GM13976 (cell line): Measurements from ENCODE around the gene LRMDA.

Experiments used
- DNase-seq: peaks from one replicate; pipeline ENCODE4 v3.0.0; 2012; ENCODE audit warnings: low spot score
- in situ Hi-C: fragments of 300-500 bp; cut with MboI; formaldehyde crosslinking; loops from one replicate; pipeline ENCODE4 v1.12.0; 2022; ENCODE audit warnings: low sequenced_read_pairs, mixed read lengths, inconsistent platforms; ENCODE audit not compliant: unreplicated experiment
- TF ChIP-seq, protein P1 (sequence below): IDR thresholded peaks from 2 replicates; pipeline ENCODE4 v1.5.1; 2012; ENCODE audit warnings: borderline replicate concordance, mild to moderate bottlenecking; ENCODE audit not compliant: insufficient read depth; ENCODE audit errors: extremely low read depth, missing control alignments, control extremely low read depth

Gene LRMDA

DNA sequence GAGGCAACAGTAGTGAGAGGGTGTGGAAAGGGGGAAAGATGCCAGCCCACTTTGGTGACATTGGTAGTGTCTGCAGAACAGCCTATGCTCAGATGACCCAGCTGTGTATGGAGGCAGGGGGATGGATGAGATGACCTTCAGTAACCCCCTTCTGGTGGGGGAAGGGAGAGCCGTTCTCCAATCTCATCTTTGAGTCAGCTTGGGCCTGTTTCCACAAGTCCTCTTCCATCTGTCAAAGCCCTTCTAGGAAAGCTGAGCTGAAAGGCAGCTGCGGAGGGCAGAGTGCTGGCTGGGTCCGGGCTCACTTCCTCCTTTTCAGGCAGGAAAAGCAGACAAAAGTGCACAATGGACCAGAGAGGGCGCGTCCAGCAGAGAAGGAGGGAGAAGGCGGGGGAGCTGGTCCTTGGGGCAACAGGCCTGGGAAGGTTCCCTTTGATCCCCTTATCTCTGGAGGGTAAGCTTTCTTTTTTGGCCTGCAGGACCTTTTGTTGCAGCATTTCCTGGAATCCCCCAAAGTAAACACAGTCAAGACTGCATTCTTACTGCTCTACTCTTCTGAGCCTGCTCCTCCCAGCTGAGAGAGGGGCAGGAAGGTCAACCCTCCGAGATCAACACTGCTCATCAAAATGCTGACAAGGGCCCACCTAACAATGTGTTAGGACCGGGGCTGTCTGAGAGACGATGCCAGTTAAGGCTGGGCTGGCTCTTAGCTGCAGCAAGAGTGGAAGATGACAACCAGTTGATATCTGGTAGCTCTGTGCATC is 1.2 kb upstream of the LRMDA start:
- DNase-seq, result no peak
- TF ChIP-seq, protein P1, sequence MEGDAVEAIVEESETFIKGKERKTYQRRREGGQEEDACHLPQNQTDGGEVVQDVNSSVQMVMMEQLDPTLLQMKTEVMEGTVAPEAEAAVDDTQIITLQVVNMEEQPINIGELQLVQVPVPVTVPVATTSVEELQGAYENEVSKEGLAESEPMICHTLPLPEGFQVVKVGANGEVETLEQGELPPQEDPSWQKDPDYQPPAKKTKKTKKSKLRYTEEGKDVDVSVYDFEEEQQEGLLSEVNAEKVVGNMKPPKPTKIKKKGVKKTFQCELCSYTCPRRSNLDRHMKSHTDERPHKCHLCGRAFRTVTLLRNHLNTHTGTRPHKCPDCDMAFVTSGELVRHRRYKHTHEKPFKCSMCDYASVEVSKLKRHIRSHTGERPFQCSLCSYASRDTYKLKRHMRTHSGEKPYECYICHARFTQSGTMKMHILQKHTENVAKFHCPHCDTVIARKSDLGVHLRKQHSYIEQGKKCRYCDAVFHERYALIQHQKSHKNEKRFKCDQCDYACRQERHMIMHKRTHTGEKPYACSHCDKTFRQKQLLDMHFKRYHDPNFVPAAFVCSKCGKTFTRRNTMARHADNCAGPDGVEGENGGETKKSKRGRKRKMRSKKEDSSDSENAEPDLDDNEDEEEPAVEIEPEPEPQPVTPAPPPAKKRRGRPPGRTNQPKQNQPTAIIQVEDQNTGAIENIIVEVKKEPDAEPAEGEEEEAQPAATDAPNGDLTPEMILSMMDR, result no peak
- in situ Hi-C loops, result no loop called here

DNA sequence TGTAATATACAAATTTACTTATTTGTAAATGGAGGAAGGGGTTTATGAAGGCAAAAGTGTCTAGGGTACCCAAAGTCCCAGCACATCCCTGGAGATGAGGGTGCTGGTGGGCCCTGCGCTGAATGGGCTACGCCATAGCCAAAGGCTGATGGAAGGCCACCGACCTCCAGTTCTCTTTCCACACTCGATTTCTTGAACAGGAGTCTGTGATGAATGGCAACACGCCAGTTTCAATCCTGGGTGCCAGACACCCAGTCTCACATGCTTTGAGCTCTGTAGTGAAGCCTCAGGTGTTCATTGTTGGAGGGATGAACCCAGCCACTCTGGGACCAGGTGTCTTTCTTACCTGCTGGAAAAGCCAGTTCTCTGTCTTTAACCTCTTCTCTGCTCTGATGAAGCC is 752 bp downstream of the LRMDA start:
- TF ChIP-seq, protein P1, result no peak
- in situ Hi-C loops, result no loop called here
- DNase-seq, result no peak

DNA sequence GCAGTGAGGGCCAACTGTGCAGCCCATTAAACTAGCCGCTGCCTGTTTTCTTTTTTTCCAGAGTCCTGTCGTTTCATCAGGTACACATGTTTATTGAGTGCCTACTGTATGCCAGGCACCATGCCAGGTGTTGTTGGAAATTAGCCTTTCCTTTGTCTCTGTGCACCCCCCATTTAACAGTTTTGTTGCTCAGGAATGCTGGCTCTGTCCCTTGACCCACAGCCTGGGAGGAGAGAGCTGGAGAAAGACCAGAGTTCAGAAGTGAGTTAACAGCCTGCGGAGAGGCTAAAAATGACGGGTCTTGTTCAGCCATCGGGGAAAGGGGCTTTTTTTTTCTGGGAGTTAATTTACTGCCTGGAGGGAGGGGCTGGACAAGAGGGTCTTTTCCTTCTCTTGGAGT is 1.3 kb downstream of the LRMDA start:
- TF ChIP-seq, protein P1, result no peak
- DNase-seq, result no peak
- in situ Hi-C loops, result no loop called here

DNA sequence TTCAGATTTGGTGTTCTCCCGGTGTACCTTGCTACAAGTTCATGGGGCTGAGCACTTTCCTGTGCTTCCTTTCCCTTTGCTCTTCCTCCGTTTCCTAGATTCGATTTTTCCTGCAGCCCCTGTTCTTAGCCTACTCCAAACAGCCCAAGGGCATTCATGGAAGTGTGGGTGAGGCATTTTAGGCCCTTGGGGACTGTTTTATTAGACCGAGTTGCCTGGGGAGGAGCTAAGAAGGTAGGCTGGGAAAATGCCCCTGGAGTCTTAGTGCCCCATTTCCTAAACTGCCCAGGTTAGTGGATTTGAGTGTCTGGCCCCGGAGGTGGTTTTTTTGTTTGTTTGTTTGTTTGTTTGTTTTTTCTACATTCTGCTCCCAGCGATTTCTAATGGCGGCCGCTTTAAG is 1.8 kb downstream of the LRMDA start:
- TF ChIP-seq, protein P1, result no peak
- no peak for DNase-seq
- in situ Hi-C loops, result no loop called here

DNA sequence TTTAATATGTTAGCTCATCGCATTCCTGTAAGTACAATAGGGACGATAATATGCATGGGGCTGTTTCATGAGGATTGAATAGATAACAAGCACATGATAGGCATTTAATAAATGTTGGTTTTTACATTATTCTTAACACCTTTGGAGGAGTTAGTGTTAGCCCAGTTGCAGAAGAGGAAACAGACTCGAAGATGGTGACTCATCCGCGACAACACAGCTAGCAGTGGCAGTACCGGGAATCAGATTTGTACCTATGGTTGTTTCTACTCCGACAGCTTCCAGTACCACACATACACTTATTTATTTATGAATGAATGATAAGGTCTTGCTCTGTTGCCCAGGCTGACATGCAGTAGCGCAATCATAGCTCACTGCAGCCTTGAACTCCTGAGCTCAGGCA is 2.9 kb downstream of the LRMDA start:
- in situ Hi-C loops, result no loop called here

DNA sequence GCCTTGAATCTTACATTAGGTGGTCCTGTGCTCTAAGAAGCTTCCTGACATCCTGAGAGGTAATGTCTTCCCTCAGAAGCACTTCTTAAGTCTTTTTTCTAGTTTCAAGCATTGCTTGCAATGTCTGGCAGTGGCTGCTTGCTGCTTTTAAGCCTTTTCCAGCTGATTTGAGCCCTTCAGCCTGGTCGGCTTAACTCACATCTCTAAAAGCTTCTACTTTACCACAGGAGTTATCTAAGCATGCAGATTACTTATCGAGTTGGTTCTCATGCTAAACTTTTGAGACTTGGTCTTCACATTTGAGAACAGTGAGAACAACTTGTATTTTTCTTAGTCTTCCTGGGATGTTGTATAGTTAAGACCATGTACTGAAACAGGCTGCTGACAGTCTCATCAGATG is 3.9 kb downstream of the LRMDA start:
- DNase-seq, result no peak
- in situ Hi-C loops, result no loop called here
- TF ChIP-seq, protein P1, result no peak

More for the DNA sequence above, 2.9 kb downstream of the LRMDA start:
- TF ChIP-seq, protein P1, result no peak
- DNase-seq, result no peak
